GM06990 (cell line): ENCODE measurements around the gene GAPT.

Source experiments
- DNase-seq: peaks from one replicate; pipeline ENCODE4 v3.0.0-alpha.2; 2011; ENCODE audit not compliant: insufficient read length; ENCODE audit errors: extremely low read depth
- H3K27me3 ChIP-seq: replicated peaks from 2 replicates; pipeline ENCODE4 v1.6.0; 2011; ENCODE audit warnings: low read length; ENCODE audit not compliant: control insufficient read depth, insufficient read depth
- H3K36me3 ChIP-seq: 2 replicates; pipeline ENCODE4 v1.5.1; 2011; ENCODE audit warnings: low read length; ENCODE audit not compliant: control insufficient read depth, insufficient read depth
- H3K4me3 ChIP-seq: replicated peaks from 2 replicates; pipeline ENCODE4 v1.5.1; 2011; ENCODE audit warnings: low read depth, mild to moderate bottlenecking, control low read depth, low read length
- CTCF ChIP-seq: IDR thresholded peaks from 2 replicates; pipeline ENCODE4 v1.5.1; 2011; ENCODE audit warnings: low read length, control low read depth, mild to moderate bottlenecking, inconsistent platforms; ENCODE audit not compliant: insufficient read depth, poor library complexity, severe bottlenecking

The GAPT gene

GRCh38 chr5:58498340-58498942 lies 7.2 kb downstream of the GAPT start:
- DNase-seq, result no peak
- H3K27me3 ChIP-seq, result no peaks in the 10 kb centered on the region
- peak; percentile 57 for TF ChIP-seq CTCF
- no peaks in the 10 kb centered on the region for H3K36me3 ChIP-seq
- no peak overlapping the region for H3K4me3 ChIP-seq

GRCh38 chr5:58499231-58499630 lies 8.0 kb downstream of the GAPT start:
- H3K36me3 ChIP-seq, result no peaks in the 10 kb centered on the region
- TF ChIP-seq CTCF, result no peak
- no peaks in the 10 kb centered on the region for H3K27me3 ChIP-seq
- no peak for DNase-seq
- no peak overlapping the region for H3K4me3 ChIP-seq

GRCh38 chr5:58499941-58500340 lies 8.7 kb downstream of the GAPT start:
- no peaks in the 10 kb centered on the region for H3K27me3 ChIP-seq
- no peak for DNase-seq
- TF ChIP-seq CTCF, result no peak
- no peaks in the 10 kb centered on the region for H3K36me3 ChIP-seq
- no peak overlapping the region for H3K4me3 ChIP-seq

- no peak overlapping the region for H3K4me3 ChIP-seq
- no peaks in the 10 kb centered on the region for H3K27me3 ChIP-seq
- DNase-seq, result no peak
- no peaks in the 10 kb centered on the region for H3K36me3 ChIP-seq
- TF ChIP-seq CTCF, result no peak
Observed at GRCh38 chr5:58501778-58502417, 10.7 kb downstream of the GAPT start.

GRCh38 chr5:58503390-58504046 lies 12.3 kb downstream of the GAPT start:
- no peaks in the 10 kb centered on the region for H3K36me3 ChIP-seq
- H3K27me3 ChIP-seq, result no peaks in the 10 kb centered on the region
- no peak overlapping the region for H3K4me3 ChIP-seq
- DNase-seq, result no peak
- no peak for TF ChIP-seq CTCF
